ENCODE measurements around the gene CHST3. TPM values are rescaled to one million over a fixed set of nuclear protein-coding genes. Genes with fewer than 3 reads are reported as not detected.
A peak's percentile ranks its signal among the peaks of the same experiment; 100 is the strongest.

The CHST3 gene
- total RNA-seq, 1 donor from 2014 or later = 21.7 TPM

DNA sequence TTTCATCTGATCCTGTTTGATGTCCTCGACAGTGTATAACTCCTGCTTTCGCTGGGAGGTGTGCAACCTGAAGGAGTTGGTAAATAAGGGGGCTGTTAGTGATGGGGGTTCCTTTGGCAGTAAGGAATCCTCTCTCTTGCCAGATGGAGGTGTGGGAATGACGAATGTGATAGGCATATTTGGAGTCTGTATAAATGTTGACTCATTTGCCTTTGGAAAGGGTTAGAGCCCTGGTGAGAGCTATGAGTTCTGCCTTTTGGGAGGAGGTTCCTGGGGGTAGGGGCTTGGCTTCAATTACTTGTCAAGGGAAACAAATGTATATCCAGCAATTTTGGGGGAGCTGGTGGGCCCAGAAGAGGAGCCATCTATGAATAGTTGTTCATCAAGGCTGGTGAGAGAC, 11.4 kb upstream of the CHST3 start:
- H3K4me1 Mint-ChIP-seq (ENCODE audit: unreplicated experiment) = peaks cover 8% of the 10 kb centered on the region
- H3K27me3 Mint-ChIP-seq = no peaks in the 10 kb centered on the region
- no peak overlapping the region for H3K4me3 Mint-ChIP-seq
- TF ChIP-seq CTCF (conservative IDR thresholded peaks at IDR 0.05) = no peak
- peaks cover 11% of the 10 kb centered on the region for H3K9me3 Mint-ChIP-seq
- no peak overlapping the region for H3K27ac Mint-ChIP-seq
- peaks cover 9% of the 10 kb centered on the region for H3K36me3 Mint-ChIP-seq
- DNase-seq (ENCODE audit: extremely low spot score, unreplicated experiment) = no peak

GRCh38 chr10:71957546-71958275, 6.5 kb upstream of the CHST3 start:
- peak overlapping the region; percentile 21 for H3K27ac Mint-ChIP-seq
- peaks cover 20% of the 10 kb centered on the region for H3K9me3 Mint-ChIP-seq
- H3K27me3 Mint-ChIP-seq = peaks cover 4% of the 10 kb centered on the region
- no peak overlapping the region for H3K4me3 Mint-ChIP-seq
- H3K36me3 Mint-ChIP-seq = peaks cover 9% of the 10 kb centered on the region
- DNase-seq (ENCODE audit: extremely low spot score, unreplicated experiment) = no peak
- peaks cover 25% of the 10 kb centered on the region for H3K4me1 Mint-ChIP-seq (ENCODE audit: unreplicated experiment)
- TF ChIP-seq CTCF (conservative IDR thresholded peaks at IDR 0.05) = peak; percentile 47

DNA sequence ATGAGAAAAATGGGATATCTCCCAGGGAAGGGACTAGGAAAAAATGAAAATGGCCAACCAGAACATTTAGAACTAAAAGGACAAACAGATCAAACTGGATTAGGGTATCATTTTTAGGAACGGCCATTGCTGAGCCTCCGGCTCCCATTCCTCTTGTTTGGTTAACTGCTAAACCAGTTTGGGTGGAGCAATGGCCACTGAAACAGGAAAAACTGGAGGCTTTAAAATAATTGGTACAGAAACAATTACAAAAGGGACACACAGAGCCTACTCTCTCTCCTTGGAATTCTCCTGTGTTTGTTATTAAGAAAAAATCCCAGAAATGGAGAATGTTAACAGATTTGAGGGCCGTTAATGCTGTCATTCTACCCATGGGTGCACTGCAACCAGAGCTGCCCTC, 4.7 kb upstream of the CHST3 start:
- Mint-ChIP-seq H3K27ac (peak overlapping the region; percentile 76), H3K9me3 (peaks cover 19% of the 10 kb centered on the region), H3K27me3 (peaks cover 8% of the 10 kb centered on the region), H3K4me1 (ENCODE audit: unreplicated experiment) (peaks cover 31% of the 10 kb centered on the region), H3K36me3 (peaks cover 8% of the 10 kb centered on the region), H3K4me3 (peak overlapping the region; percentile 32)
- no peak for DNase-seq (ENCODE audit: extremely low spot score, unreplicated experiment)
- TF ChIP-seq CTCF (conservative IDR thresholded peaks at IDR 0.05) = no peak

- no peaks in the 10 kb centered on the region for H3K36me3 Mint-ChIP-seq
Observed at GRCh38 chr10:71961831-71962230, 2.4 kb upstream of the CHST3 start.

GRCh38 chr10:71962901-71963300, 1.3 kb upstream of the CHST3 start:
- peak overlapping the region; percentile 84 for H3K4me3 Mint-ChIP-seq
- DNase-seq (ENCODE audit: extremely low spot score, unreplicated experiment) = no peak
- H3K4me1 Mint-ChIP-seq (ENCODE audit: unreplicated experiment) = peaks cover 47% of the 10 kb centered on the region
- H3K27ac Mint-ChIP-seq = peak overlapping the region; percentile 73
- H3K36me3 Mint-ChIP-seq = no peaks in the 10 kb centered on the region
- peaks cover 9% of the 10 kb centered on the region for H3K9me3 Mint-ChIP-seq
- TF ChIP-seq CTCF (conservative IDR thresholded peaks at IDR 0.05) = no peak
- peaks cover 11% of the 10 kb centered on the region for H3K27me3 Mint-ChIP-seq

More at GRCh38 chr10:71961831-71962230, 2.4 kb upstream of the CHST3 start:
- TF ChIP-seq CTCF (conservative IDR thresholded peaks at IDR 0.05) = no peak
- Mint-ChIP-seq H3K9me3 (peaks cover 9% of the 10 kb centered on the region), H3K27me3 (peaks cover 11% of the 10 kb centered on the region), H3K27ac (no peak overlapping the region), H3K4me3 (peak overlapping the region; percentile 55), H3K4me1 (ENCODE audit: unreplicated experiment) (peaks cover 49% of the 10 kb centered on the region)
- no peak for DNase-seq (ENCODE audit: extremely low spot score, unreplicated experiment)

All from type B pancreatic cell (in vitro differentiated cells).